ENCODE measurements around the gene CA12.

GRCh38 chr15:63367390-63367789 lies 14.3 kb downstream of the CA12 start:
- TF ChIP-seq CTCF (IDR thresholded peaks at IDR 0.05; ENCODE audit: low read depth, low read length, missing input control) (no peak), TAF1 (conservative IDR thresholded peaks at IDR 0.05) (no peak), MAX (IDR thresholded peaks at IDR 0.05) (no peak), YY1 (IDR thresholded peaks at IDR 0.05) (no peak), REST (IDR thresholded peaks at IDR 0.05) (no peak), ZBTB33 (IDR thresholded peaks at IDR 0.05) (no peak)
